Skeletal muscle cell (primary cell): ENCODE results near the gene RAD51B.
A peak's percentile ranks its signal among the peaks of the same experiment; 100 is the strongest.

Source experiments
- DNase-seq: peaks from one replicate; pipeline ENCODE4 v3.0.0-alpha.2; 2010; ENCODE audit warnings: low read depth
- H3K4me3 ChIP-seq: 2 replicates; pipeline ENCODE4 v1.5.1; 2011; ENCODE audit warnings: low read depth, mild to moderate bottlenecking, control low read depth, low read length, moderate library complexity

The RAD51B gene

DNA sequence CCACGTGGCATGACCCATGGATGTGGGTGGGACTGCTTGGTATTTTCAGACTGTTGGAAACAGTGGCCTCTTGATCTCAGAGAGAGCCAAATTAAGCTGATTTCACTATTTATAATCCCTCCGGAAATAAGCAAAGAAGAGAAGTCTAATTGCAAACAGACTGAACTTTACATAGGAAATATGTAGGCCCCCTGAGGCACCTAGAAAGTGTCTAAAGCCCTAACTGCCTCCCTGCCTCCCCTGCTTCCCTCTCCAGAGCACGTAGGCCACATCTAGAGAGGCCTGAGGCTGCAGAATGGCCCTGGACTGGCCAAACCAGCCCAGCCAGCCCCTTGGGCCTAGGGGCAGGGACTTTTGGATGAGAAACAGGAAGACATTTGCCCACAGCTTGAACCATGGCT lies 849.5 kb downstream of the RAD51B start:
- no peak overlapping the region for H3K4me3 ChIP-seq
- DNase-seq = no peak

DNA sequence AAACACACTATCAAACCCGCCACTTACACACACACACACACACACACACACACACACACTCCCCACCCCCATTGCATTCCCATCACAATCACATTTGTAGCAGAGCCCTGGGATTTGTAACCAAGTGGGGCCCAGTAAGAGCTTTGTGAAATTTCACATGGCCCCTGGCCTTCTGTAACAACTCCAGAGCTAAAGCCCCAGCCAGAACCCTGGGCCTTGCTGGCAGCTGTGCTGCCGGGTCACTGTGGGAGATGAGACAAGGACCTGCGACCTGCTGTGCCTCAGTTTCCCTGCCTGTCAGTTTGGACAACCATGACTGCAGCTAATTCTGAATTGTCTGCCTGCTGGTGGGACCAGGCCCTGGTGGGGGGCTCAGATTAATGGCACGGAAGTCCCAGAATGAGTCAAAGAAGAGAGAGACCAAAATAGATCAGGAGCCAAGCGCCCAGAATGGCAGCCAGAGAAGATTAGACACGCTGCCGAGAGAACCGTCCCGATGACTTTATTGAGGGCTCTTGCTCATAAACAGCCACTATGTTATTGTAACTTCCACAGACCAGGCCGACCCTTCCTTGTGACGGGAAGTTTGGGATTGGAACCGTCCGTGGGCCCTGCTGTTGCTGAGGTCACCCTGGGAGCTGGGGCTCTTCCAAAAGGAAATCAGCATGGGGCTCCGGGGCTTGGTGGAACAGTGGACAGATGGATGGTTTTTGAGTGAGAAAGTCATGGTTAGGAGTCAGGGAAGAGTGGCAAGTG lies 850.2 kb downstream of the RAD51B start:
- DNase-seq = no peak
- H3K4me3 ChIP-seq = no peak overlapping the region

DNA sequence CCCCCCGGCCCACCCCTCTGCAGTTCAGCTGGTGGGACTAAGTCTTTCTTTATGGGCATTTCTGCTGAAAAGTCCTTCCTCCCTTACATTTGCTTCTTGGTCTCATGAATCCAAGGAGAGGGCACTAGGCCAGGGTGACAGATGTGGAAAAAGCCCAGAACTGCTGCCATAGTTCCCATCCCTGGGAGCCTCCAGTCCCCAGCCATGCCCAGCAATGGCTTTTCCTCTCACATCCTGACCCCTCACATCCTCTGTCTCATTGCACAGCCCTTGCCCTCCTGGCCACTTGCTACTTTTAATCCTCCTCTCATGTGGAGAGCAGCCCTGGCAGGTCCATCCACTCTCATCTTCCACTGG lies 850.8 kb downstream of the RAD51B start:
- no peak for DNase-seq
- no peak overlapping the region for H3K4me3 ChIP-seq

DNA sequence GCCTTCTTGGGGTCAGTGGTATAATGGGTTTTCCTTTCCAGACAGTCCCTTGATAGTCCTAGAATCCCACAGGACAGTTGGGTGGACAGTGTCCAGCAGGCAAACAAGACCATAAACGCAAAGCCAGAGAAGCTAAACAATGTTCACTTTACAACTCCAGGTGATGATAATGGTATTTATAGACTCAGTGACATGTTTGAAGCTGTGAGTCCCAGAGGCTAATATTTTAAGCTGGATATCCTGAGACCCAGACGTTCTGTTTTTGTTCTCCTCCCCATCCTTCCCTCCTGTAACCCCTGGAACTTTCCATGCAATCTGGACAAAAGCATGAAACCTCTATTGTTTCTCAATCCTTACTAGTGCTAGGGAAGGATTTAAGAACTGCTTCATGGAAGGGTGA lies 852.3 kb downstream of the RAD51B start:
- DNase-seq = no peak
- no peak overlapping the region for H3K4me3 ChIP-seq

- DNase-seq = no peak
- no peak overlapping the region for H3K4me3 ChIP-seq
These were observed 853.2 kb downstream of the RAD51B start for GRCh38 chr14:68672609-68673285.

DNA sequence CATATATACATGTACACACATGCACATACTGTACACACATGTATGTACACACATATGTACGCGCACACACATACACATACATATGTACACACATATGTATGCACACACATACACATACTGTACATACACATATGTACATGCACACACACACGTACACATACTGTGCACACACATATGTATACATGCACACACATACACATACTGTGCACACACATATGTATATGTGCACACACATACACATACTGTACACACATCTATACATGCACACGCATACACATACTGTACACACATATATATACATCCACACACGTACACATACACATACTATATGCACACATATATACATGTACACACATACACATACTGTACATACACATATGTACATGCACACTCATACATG lies 853.9 kb downstream of the RAD51B start:
- no peak overlapping the region for H3K4me3 ChIP-seq
- DNase-seq = no peak

GRCh38 chr14:68674538-68675232 lies 855.1 kb downstream of the RAD51B start:
- DNase-seq = no peak
- no peak overlapping the region for H3K4me3 ChIP-seq

GRCh38 chr14:68675233-68675577 lies 855.6 kb downstream of the RAD51B start:
- H3K4me3 ChIP-seq = no peak overlapping the region
- DNase-seq = no peak

GRCh38 chr14:68676511-68676943 lies 856.9 kb downstream of the RAD51B start:
- no peak for DNase-seq
- H3K4me3 ChIP-seq = no peak overlapping the region

DNA sequence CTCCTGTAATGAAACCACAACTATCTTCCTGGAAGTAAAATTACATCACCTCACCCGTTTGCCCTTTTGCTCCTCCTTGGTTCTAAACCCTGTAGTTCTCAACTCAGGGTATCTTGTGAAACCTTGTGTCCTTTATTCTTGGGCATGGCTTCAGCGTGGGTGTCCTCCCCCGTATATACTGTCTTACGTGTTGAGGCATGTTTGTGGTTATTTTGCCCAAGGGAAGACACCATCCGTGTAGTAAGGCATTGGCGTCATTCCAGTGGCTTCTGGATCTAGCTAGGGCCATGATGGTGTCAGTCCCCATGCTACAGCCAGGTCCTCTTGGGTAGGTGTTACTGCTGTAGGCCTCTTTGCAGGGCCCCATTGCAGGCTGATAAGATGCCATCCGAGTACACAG lies 857.9 kb downstream of the RAD51B start:
- H3K4me3 ChIP-seq = no peak overlapping the region
- DNase-seq = no peak

DNA sequence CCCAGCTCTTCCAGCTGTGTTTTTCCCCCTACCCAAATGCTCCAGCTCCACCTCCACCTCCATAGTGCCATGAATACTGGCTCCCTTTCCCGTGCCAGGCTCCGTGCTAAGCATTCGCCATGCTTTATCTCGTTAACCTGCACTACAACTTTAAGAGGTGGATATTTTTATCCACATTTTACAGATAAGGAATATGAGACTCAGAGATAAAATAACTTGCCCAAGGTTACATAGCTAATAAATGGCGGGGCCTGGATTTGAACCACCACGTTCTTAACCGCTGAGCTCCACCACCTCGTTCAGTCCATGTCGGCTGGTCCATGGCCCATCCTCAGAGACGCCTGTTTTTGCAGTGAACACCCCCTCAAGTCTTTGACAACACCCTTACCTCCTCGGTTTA lies 858.3 kb downstream of the RAD51B start:
- no peak overlapping the region for H3K4me3 ChIP-seq

DNA sequence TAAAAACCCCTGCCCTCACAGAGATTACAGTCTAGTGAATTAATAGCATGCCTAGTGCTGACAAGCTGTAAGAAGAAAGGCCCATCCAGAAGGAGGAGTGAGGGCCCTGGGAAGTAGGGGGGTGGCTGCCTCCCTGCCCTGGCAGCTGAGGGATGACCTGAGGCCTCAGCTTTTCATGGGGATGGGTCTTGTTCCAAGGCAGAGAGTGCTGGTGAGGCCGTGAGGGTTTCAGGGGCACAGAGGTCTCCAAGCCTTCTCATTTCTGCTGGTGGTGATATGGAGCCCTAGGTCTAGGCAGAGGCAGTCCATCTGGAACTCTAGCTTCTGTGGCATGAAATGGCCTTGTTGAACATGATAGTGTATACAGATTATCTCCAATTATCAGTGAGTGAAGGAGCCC lies 858.9 kb downstream of the RAD51B start:
- no peak for DNase-seq
- H3K4me3 ChIP-seq = no peak overlapping the region

More for the DNA sequence above, 858.3 kb downstream of the RAD51B start:
- DNase-seq = no peak

- DNase-seq = no peak
- no peak overlapping the region for H3K4me3 ChIP-seq
These were observed 859.7 kb downstream of the RAD51B start for GRCh38 chr14:68679301-68679700.

DNA sequence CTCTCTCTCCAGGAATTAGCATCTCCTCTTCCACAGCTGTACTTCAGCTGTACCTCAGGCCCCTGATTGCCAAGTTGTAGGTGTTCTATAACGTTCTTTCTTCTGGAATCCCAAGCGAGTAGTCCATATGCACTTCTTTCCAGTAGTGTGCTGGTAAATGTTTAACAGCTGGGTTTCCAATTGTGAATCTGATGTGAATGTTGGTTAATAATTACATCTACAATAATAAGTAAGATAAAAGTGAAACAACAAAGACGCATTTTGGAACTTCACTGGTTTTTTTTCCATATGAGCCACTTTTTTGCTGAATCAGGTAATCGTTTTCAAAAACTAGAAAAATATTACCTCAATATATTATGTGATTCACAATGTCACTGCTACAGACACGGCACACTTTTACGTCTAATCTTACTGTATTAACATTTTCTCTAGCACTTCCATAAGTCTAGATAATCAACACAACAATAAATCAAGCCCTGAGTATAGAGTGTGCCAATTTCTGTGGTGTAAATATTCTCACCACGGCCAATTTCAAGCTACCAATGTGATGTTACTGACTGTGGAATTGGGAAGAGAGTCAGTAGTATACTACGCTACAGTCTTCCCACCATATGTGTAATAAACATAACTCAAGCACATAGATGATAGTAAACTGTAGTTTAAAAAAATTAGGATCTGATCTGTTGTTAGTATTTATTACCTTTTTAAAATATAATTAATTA lies 860.3 kb downstream of the RAD51B start:
- H3K4me3 ChIP-seq = no peak overlapping the region
- DNase-seq = no peak

- H3K4me3 ChIP-seq = no peak overlapping the region
- DNase-seq = no peak
These were observed 861.0 kb downstream of the RAD51B start for GRCh38 chr14:68680541-68681051.

DNA sequence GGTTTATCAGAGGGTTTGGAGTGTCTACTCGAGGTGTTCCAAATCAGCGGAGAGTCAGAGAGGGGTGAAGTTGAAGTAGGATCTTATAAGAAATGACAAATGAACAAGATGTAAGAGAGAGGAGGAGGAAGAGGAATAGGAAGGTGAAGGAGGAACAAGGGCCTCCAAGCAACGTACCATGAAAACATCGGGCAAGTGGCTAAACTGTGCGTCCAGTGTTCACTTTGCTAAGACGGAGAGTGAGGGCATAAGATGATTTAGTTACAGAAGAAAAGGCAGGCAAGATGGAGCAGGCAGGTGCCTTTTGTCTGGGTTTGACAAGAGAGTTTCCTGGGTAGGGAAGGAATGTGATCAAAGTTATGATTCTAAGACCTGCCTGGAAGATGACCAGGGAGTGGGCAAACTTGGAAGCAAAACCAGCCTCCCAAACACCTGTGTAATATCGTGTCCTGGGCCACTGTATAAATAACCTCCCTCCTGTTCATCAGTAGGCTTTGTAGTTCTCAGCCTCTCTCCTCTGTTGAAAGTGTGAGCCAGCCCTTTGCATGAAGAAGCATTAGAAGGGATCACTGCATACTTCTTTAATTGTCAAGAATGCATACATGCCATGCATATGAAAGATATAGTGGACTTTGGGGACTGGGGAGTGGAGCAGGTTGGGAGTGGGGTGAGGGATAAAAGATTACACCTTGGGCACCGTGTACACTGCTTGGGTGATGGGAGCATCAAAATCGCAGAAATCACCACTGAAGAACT lies 861.9 kb downstream of the RAD51B start:
- H3K4me3 ChIP-seq = no peak overlapping the region
- no peak for DNase-seq

DNA sequence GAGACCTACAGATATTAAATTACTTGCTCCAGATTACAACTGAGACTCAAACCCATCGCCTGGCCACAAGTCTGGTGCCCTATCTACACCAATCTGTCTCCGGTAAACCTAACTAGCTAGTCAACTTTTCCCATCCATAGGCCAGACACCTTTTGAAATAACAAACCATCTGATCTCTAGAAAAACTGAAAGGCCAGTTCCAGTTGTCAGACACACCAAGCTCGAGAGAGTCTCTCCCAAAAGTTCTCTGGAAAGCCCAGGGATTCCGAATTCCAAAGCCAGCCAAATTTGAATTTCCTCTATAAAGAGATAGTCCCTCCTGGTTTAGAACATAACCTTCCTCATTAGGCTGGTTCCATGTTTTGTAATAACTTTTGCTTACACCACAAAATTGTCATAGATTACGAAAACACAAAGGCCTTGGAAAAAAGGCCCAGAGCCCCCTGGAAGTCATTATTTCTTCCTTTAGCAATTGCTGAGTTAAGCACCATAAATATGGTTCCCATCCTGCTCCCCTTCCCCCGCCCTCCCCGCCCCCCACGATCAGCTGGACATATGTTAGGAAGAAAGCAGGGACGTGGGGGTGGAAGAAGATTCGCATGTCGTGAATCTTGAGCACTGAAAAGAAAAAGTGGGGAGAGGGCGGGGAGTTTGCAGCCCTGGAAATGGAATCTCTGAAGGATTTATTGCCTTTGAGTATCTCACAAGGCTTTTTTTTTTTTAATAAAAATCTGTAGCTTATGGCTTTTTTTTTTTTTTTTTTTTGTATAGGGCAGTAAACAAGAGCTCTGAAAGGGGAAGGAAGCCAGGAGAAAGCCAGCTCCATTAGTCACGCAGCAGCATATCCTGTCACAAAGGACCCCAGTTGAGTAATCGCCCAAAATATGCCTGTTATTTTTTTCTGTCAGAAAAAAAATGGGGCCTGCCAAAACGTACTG lies 862.9 kb downstream of the RAD51B start:
- peak; percentile 95 for DNase-seq
- no peak overlapping the region for H3K4me3 ChIP-seq

GRCh38 chr14:68683326-68683725 lies 863.7 kb downstream of the RAD51B start:
- no peak overlapping the region for H3K4me3 ChIP-seq
- no peak for DNase-seq
